OCI-LY7 (cell line): ENCODE results near the gene ZGPAT. TPM values are rescaled to one million over a fixed set of nuclear protein-coding genes. Genes with fewer than 3 reads are reported as not detected.
A peak's percentile ranks its signal among the peaks of the same experiment; 100 is the strongest.

Source experiments
- BruUV-seq: library from RNA; stranded (reverse); fragments of 400-500 nt; replicated peaks from 2 replicates; lab custom pipeline; 2021; lab: Mats Ljungman, UMichigan
- CTCF ChIA-PET: fragments of 300-600 bp; sonication (Branson Sonifier 250); formaldehyde crosslinking; loops from one replicate; lab custom pipeline; 2022; ENCODE audit warnings: antibody characterized with exemption; ENCODE audit not compliant: unreplicated experiment; lab: Charles Lee
- POLR2A ChIA-PET: fragments of 300-600 bp; sonication (Branson Sonifier 250); formaldehyde crosslinking; loops from one replicate; lab custom pipeline; 2022; ENCODE audit warnings: antibody characterized with exemption; lab: Charles Lee
- DNase-seq: peaks from one replicate; pipeline ENCODE4 v3.0.0-alpha.2; 2015; ENCODE audit warnings: low spot score
- H2AFZ ChIP-seq: fragments of 200-600 bp; sonication (generic), shearing (Covaris generic); 2 replicates; pipeline ENCODE4 v1.6.1; 2014; ENCODE audit warnings: mild to moderate bottlenecking, antibody characterized with exemption, low read length, moderate library complexity
- H3K27ac ChIP-seq: fragments of 200-600 bp; sonication (generic); 2 replicates; pipeline ENCODE4 v1.5.1; 2014; ENCODE audit warnings: mixed run types, low read depth, mild to moderate bottlenecking, moderate library complexity, low read length, inconsistent platforms; ENCODE audit not compliant: poor library complexity, severe bottlenecking
- H3K36me3 ChIP-seq: fragments of 200-600 bp; sonication (generic); 2 replicates; pipeline ENCODE4 v1.6.1; 2014; ENCODE audit warnings: mild to moderate bottlenecking, antibody characterized with exemption, low read length, moderate library complexity, mixed read lengths; ENCODE audit not compliant: insufficient read depth
- H3K4me1 ChIP-seq: fragments of 200-600 bp; sonication (generic); 2 replicates; pipeline ENCODE4 v1.5.1; 2014; ENCODE audit warnings: mild to moderate bottlenecking, low read length; ENCODE audit not compliant: insufficient read depth, poor library complexity, severe bottlenecking
- H3K4me2 ChIP-seq: fragments of 200-600 bp; sonication (generic); 2 replicates; pipeline ENCODE4 v1.6.1; 2014; ENCODE audit warnings: mild to moderate bottlenecking, low read length
- H3K4me3 ChIP-seq: fragments of 200-600 bp; sonication (generic); 2 replicates; pipeline ENCODE4 v1.5.1; 2014; ENCODE audit warnings: mild to moderate bottlenecking, low read depth, low read length; ENCODE audit not compliant: poor library complexity, severe bottlenecking
- H3K79me2 ChIP-seq: fragments of 200-600 bp; sonication (generic); 2 replicates; pipeline ENCODE4 v1.6.1; 2016; ENCODE audit warnings: low read depth, mild to moderate bottlenecking, low read length, moderate library complexity, mixed read lengths; ENCODE audit not compliant: insufficient read depth
- H3K9me2 ChIP-seq: fragments of 200-600 bp; sonication (generic); 2 replicates; pipeline ENCODE4 v1.6.1; 2016; ENCODE audit warnings: mild to moderate bottlenecking, low read length, mixed read lengths; ENCODE audit not compliant: insufficient read depth
- H3K9me3 ChIP-seq: fragments of 200-600 bp; sonication (generic); 2 replicates; pipeline ENCODE4 v1.6.1; 2014; ENCODE audit warnings: mild to moderate bottlenecking, mixed run types, low read length, mixed read lengths
- H4K20me1 ChIP-seq: fragments of 200-600 bp; sonication (generic); 2 replicates; pipeline ENCODE4 v1.6.1; 2014; ENCODE audit warnings: mild to moderate bottlenecking, antibody characterized with exemption, low read length, moderate library complexity, mixed read lengths; ENCODE audit not compliant: insufficient read depth
- CTCF ChIP-seq: fragments of 200-600 bp; sonication (generic); conservative IDR thresholded peaks from 2 replicates; pipeline ENCODE4 v1.5.1; 2014; ENCODE audit warnings: mild to moderate bottlenecking, antibody characterized with exemption, low read length, moderate library complexity, mixed read lengths
- EZH2phosphoT487 ChIP-seq: fragments of 200-600 bp; sonication (generic); IDR thresholded peaks from 2 replicates; pipeline ENCODE4 v1.6.1; 2018; ENCODE audit warnings: low read depth, borderline replicate concordance, mild to moderate bottlenecking, mixed run types, antibody characterized with exemption, low read length, moderate library complexity, mixed read lengths
- intact Hi-C: fragments of 100-400 bp; cut with micrococcal nuclease; formaldehyde crosslinking; loops from one replicate; pipeline ENCODE4 v1.10.0; 2022; ENCODE audit not compliant: unreplicated experiment
- total RNA-seq, 2 experiments: library from RNA; depleted of rRNA in 1 of 2; stranded (reverse); fragments of >200 nt in 1 of 2; shearing (Covaris generic) in 1 of 2; gene quantifications; 2 replicates each; pipeline ENCODE4 v1.2.3, GENCODE V29; 2014 to 2022

Gene ZGPAT
- total RNA-seq, 2 experiments from 2014 or later = 43.9 to 55.4 TPM

- no TSS peak for BruUV-seq
- Histone ChIP-seq H3K36me3 (peaks cover 39% of the 10 kb centered on the region), H2AFZ (no peak overlapping the region), H4K20me1 (no peaks in the 10 kb centered on the region), H3K4me3 (no peak overlapping the region), H3K9me2 (no peaks in the 10 kb centered on the region), H3K9me3 (no peaks in the 10 kb centered on the region), H3K27ac (no peak overlapping the region), H3K79me2 (no peaks in the 10 kb centered on the region), H3K4me1 (peaks cover 9% of the 10 kb centered on the region), H3K4me2 (no peak overlapping the region)
- no peak for DNase-seq
- ChIA-PET POLR2A (no interaction called here), CTCF (no interaction called here)
- intact Hi-C loops = no loop called here
- TF ChIP-seq CTCF (no peak), EZH2phosphoT487 (no peak)
Observed at GRCh38 chr20:63698739-63699465, 8.9 kb upstream of the ZGPAT start.

GRCh38 chr20:63699466-63700198 lies 8.2 kb upstream of the ZGPAT start:
- Histone ChIP-seq H2AFZ (no peak overlapping the region), H3K9me3 (no peaks in the 10 kb centered on the region), H3K4me1 (peaks cover 9% of the 10 kb centered on the region), H3K79me2 (no peaks in the 10 kb centered on the region), H4K20me1 (no peaks in the 10 kb centered on the region), H3K4me2 (no peak overlapping the region), H3K36me3 (peaks cover 42% of the 10 kb centered on the region), H3K9me2 (no peaks in the 10 kb centered on the region), H3K27ac (no peak overlapping the region), H3K4me3 (no peak overlapping the region)
- no peak for TF ChIP-seq EZH2phosphoT487
- DNase-seq = no peak
- ChIA-PET CTCF (no interaction called here), POLR2A (no interaction called here)
- TSS peak; percentile 82 for BruUV-seq
- intact Hi-C loops = no loop called here

- peaks cover 2% of the 10 kb centered on the region; the same call in 1 of the 2 replicates for H3K79me2 ChIP-seq
- H3K4me1 ChIP-seq = peaks cover 9% of the 10 kb centered on the region
- CTCF ChIA-PET = no interaction called here
- H3K4me3 ChIP-seq = no peak overlapping the region
- H3K9me2 ChIP-seq = no peaks in the 10 kb centered on the region
- intact Hi-C loops = no loop called here
- no peaks in the 10 kb centered on the region for H3K9me3 ChIP-seq
- DNase-seq = no peak
- POLR2A ChIA-PET = no interaction called here
- H3K4me2 ChIP-seq = no peak overlapping the region
- BruUV-seq = no TSS peak
- H2AFZ ChIP-seq = no peak overlapping the region
- H3K36me3 ChIP-seq = peaks cover 42% of the 10 kb centered on the region
- H4K20me1 ChIP-seq = no peaks in the 10 kb centered on the region
- H3K27ac ChIP-seq = no peak overlapping the region
- TF ChIP-seq CTCF (no peak), EZH2phosphoT487 (no peak)
Observed at GRCh38 chr20:63700199-63701050, 7.4 kb upstream of the ZGPAT start.
